CD4-positive, alpha-beta T cell treated with Interferon alpha-2 for 1 hour (primary cell): Measurements from ENCODE around the gene ISG20L2.

ENCODE experiments used
- DNase-seq, 2 donors: peaks; one replicate each; pipeline ENCODE4 v3.0.0-alpha.2; 2020 to 2022

Gene ISG20L2

GRCh38 chr1:156689035-156689952, 39.3 kb downstream of the ISG20L2 start:
- DNase-seq: peak; percentile 79 to 83

GRCh38 chr1:156684227-156684782, 44.3 kb downstream of the ISG20L2 start:
- peak in 1 of 2 donors; percentile 29 for DNase-seq

- no peak for DNase-seq
These were observed 46.2 kb downstream of the ISG20L2 start for GRCh38 chr1:156682166-156682890.

- no peak for DNase-seq
These were observed 47.2 kb downstream of the ISG20L2 start for GRCh38 chr1:156681196-156681960.

DNA sequence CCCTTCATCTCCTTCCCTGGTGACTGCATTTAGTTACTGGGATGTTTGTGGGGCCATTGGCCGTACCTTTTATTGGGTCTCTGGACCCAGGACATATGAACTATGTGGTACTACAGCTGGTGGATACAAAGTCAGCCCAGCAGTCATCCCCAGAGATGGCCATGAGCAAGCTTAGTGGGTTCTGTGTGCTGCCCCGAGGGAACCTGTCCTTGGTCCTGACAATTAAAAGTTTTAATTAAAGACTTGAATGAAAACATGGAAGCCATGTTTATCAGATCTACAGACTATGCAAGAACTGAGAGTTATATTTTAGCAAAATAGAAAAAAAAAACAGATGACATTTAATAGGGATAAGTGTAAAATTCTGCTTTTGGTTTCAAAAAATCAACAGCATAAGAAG, 48.5 kb downstream of the ISG20L2 start:
- DNase-seq: no peak

DNA sequence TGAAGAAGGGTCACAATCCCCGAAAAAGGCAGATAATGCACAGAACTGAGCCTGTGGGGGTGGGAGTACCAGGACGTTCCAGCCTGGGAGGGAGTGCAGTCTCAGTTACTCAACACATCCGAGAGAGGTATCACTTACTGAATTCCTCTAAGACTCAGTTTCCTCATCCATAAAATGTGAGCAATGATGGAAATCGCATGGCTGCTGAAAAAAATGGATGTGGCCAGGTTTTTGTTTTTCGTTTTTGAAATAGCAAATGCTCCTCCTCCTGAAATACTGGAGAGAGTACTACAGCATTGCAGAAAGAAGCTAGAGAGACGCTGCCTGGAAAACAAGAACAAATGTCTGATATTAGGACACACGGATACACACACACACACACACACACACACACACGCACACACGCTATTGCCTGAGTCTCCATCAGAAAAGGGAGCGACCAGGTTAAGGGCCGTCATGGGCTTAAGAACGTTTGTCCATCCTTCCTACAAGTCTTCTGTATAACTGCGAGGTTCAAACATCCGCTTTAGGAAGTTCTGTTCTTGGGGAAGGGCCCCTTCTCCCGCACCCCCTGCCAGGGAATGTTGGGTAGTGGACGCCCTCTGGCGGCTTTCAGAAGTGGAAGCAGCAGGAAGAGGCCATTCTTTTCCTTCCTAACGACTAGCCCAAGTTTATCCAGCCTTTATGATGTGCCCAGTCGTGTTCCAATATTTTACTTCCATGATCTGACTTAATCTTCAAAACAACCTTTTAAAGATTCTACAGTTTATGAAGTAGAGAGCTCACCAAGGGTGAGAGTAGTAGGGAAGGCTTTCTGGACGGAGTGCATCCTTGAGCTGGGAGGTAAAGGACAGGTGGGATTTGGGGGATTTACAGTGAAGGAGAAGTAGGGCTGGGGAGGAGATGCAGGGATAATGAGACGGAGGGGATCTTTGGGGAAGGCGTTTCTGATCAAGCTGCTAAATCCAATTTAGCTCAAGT, 50.7 kb downstream of the ISG20L2 start:
- DNase-seq: peak; percentile 32 to 43

GRCh38 chr1:156676820-156677615, 51.5 kb downstream of the ISG20L2 start, which contains the start of gene NES:
Gene NES (minus strand): TSS chr1:156677407. CDS start chr1:156677264, 143 bp downstream.
- no peak for DNase-seq

DNA sequence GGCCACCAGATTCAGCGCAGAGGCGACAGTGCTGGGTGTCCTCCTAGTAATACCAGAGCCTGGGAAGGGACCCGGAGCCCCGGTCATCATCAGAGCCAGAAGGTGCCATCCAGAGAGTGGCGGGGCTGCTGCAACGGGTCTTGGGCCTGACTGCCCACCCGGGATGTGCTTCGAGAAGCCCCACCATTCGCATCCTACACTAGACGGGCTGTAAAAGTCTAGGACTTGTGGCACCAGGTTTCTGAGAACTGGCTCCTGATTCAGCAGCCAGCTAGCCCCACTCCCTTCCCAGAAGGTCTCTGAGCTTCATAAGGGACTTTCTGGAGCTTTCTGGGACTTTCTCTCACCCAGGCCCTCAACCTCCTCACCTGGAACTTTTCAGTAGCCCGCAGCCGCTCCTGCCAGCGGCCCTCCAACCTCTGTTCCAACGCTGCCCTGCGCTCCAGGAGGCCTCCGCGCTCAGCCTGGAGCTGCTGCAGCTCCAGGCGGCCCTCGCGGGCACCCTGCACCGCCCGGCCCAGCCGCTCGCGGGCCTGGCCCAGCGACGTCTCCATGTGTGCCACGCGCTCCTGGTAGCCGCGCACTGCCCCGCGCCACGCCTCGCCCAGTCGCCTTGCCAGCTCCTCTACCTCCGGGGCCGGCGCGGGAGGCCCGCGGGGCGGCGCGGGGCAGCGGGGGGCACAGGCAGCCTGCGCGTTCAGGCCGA, 52.3 kb downstream of the ISG20L2 start:
- DNase-seq: no peak

DNA sequence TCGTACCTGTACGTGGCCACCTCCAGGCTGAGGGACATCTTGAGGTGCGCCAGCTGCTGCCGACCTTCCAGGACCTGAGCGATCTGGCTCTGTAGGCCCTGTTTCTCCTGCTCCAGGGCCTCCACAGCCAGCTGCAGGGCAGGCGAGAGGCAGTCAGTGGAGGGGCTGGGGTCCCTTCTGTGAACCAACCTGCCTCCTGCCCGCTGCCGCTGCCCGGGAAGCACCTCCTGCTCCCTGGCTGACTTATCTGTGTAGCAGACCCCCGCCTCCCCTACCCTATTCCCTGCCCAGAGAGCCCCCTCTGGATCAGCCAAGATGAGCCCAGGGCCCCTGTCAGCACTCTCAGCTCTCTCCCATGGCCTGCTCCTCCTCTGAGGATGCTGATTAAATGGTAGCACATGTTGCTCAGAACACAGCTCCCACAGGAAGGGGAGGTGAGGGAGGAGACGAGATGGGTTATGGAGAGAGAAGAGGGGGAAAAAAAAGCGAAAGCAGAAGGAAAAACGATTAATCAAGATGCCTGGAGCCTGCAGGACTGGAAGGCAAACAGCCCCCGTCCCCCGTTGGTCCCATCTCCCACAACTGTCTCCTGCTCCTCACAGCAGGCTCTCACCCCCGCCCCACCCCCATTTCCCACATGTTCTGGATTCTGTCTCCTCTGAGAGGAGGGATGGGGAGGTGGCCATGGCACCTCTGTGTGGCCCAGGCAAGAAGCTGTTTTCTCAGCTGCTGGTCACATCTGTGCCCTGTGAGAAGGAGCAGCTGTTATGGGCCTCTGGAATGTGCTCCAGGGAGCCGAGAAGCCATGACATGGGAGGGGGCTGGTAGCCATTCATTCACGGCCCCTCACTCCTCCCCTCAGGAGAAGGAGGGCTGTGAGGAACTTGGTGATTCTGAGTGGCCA, 53.1 kb downstream of the ISG20L2 start:
- no peak for DNase-seq

GRCh38 chr1:156673387-156674121, 55.0 kb downstream of the ISG20L2 start:
- DNase-seq: no peak
